ENCODE data around the gene PIAS4. TPM values are rescaled to one million over a fixed set of nuclear protein-coding genes. Genes with fewer than 3 reads are reported as not detected.

The PIAS4 gene
- total and polyA plus RNA-seq, 2 donors (not counting 3 experiments of a cell fraction or from before 2014, with no cell fraction given) = 26.2 to 46.2 TPM

GRCh38 chr19:3986260-3987041 is 21.1 kb upstream of the PIAS4 start:
- H3K4me2 ChIP-seq (ENCODE audit: insufficient read depth, low read length) = peak overlapping the region; percentile 86
- H3K9me3 ChIP-seq (replicated peaks; ENCODE audit: control insufficient read depth, insufficient read depth, low read length) = no peaks in the 10 kb centered on the region
- H3K79me2 ChIP-seq (ENCODE audit: control insufficient read depth, insufficient read depth, low read length) = peaks cover 38% of the 10 kb centered on the region
- ChIA-PET CTCF (interaction anchor here (1.4 to 2.5 kb wide), 5 partner anchors 21 to 215 kb away, joined by 3 to 28 read pairs (median 9); partner anchors contain the start of gene PIAS4), POLR2A (interaction anchor here (5.3 kb wide), 1 partner anchor 17 kb away, joined by 82 read pairs; the partner anchor contains the start of gene DAPK3)
- H3K4me3 ChIP-seq (replicated peaks in 1 of 3; ENCODE audit: insufficient read depth in 1 of 3, low read depth in 1 of 3, low read length in 3 of 3) = peak overlapping the region in 2 of 3 experiments; percentile 63 to 98
- H3K9ac ChIP-seq (replicated peaks; ENCODE audit: extremely low read depth, insufficient read depth, low read length) = no peak overlapping the region
- dilution Hi-C loops (cut with MboI; ENCODE audit: extremely low pct_ligation_motif_present, low sequenced_read_pairs) (no loop called here), intact Hi-C loops (cut with micrococcal nuclease) (loop anchor here (1.0 to 5.0 kb wide), 3 partner anchors 81 to 218 kb away; partner anchors contain the start of gene ZBTB7A)
- H3K4me1 ChIP-seq (ENCODE audit: control insufficient read depth, extremely low read depth, insufficient read depth, low read length) = peaks cover 31% of the 10 kb centered on the region
- H3K36me3 ChIP-seq (ENCODE audit: control insufficient read depth in 2 of 2, extremely low read depth in 1 of 2, insufficient read depth in 2 of 2, low read length in 2 of 2) = peaks cover 22 to 26% of the 10 kb centered on the region in 2 experiments
- H3K27me3 ChIP-seq (ENCODE audit: control insufficient read depth in 2 of 2, insufficient read depth in 2 of 2, low read length in 2 of 2) = no peaks in the 10 kb centered on the region
- FAIRE-seq (peak; percentile 78), DNase-seq (ENCODE audit: low read depth, low spot score) (peak; percentile 82)
- BruUV-seq (replicated peaks) = no TSS peak
- no peak overlapping the region for H3K27ac ChIP-seq (ENCODE audit: insufficient read depth, low read depth, low read length)
- no peaks in the 10 kb centered on the region for H3K9me1 ChIP-seq (replicated peaks; ENCODE audit: control insufficient read depth, extremely low read depth, insufficient read depth, low read length)
- no peaks in the 10 kb centered on the region for H4K20me1 ChIP-seq (replicated peaks; ENCODE audit: control insufficient read depth, extremely low read depth, insufficient read depth, low read length)
- TF ChIP-seq JUN (IDR thresholded peaks at IDR 0.05; ENCODE audit: borderline replicate concordance, insufficient read depth, insufficient read length, low read depth) (no peak), FOS (IDR thresholded peaks at IDR 0.05; ENCODE audit: borderline replicate concordance, insufficient read depth, low read length) (no peak), CTCF (IDR thresholded peaks at IDR 0.05; ENCODE audit: extremely low read depth in 1 of 2, insufficient read depth in 1 of 2, low read depth in 1 of 2, low read length in 2 of 2) (peak; percentile 31 to 33)
- H2AFZ ChIP-seq (ENCODE audit: low read depth, low read length) = peak overlapping the region; percentile 26
